GM21360 (cell line): ENCODE data around the gene C9orf57.
"Not testable (repeated sequence)": the region's sequence is repeated elsewhere in the genome, so short reads cannot be mapped to it uniquely, and the experiment has no call there.

Experiments
- ATAC-seq: cut with Tn5 transposase; IDR thresholded peaks from one replicate; pipeline ENCODE4 v1.9.1; 2021; ENCODE audit warnings: mild to moderate bottlenecking, moderate library complexity; ENCODE audit not compliant: unreplicated experiment

The C9orf57 gene, protein sequence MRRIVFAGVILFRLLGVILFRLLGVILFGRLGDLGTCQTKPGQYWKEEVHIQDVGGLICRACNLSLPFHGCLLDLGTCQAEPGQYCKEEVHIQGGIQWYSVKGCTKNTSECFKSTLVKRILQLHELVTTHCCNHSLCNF

DNA sequence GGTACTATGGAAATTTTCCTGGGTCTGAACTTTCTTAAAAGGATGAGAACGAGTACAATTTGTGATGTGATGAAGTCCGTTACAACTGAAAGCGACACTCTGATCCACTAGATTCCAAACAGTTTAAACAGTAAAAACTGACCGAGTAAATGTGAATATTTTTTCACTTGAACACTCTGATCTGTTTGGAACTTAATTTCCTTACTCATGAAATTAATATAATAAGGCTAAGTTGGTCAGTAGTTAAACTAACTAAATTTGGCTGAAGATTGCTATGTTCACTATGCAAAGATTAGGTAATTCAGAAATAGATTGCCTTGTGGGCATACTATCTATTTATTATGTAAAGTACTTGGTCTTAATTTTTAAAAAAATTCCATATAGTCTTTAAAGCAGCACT, at the start of gene C9orf57:
C9orf57 (minus strand) TSS at position 101 of the 400 bp plus-strand sequence. CDS start 1,282 bp downstream, outside the sequence.
- ATAC-seq = no peak

DNA sequence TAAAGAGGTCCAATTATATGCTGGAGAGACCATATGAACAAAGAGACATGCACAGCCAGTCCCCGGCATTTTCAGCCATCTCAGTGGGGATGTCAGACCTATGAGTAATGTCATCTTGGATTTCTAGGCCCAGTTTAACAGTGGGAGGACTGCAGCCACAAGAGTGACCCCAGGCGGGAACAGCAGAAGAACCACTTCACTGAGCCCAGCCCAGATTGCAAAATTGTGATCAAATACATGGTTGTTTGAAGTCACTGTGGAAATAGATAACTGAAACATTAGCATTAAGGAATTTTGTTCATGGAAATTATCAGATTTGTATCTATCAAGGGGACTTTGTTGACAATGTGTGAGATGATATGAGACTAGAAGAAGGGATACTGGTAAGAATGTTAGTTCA, 42.1 kb upstream of the C9orf57 start:
- ATAC-seq = no peak

DNA sequence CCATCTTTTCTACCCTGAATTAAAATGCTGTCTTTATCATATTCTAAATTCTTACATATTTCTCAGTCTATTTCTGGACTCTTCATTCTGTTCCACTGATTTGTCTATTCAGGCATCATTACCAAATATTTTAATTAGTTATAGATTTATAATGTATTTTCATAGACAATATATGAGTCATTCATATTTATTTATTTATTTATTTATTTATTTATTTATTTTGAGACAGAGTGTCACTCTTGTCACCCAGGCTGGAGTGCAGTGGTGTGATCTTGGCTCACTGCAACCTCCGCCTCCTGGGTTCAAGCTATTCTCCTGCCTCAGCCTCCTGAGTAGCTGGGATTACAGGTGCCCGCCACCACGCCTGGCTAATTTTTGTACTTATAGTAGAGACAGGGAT, 35.1 kb upstream of the C9orf57 start:
- not testable (repeated sequence) for ATAC-seq

DNA sequence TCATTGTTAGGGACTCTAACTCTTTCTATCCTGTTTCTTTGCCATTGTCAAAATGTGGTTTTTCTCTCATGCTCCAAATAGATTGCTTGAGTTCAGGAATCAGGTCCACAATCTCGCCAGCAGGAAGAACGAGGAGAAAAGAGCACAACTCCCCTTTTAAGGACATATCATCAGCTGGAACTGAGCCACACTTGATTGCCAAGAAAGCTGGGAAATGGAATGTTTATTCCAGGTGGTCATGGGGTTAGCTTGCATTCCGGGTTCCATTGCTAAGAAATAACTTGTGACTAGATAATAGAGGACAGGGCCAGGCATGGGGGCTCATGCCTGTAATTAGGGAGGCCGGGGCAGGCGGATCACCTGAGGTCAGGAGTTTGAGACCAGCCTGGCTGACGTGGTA, 32.4 kb upstream of the C9orf57 start:
- no peak for ATAC-seq

DNA sequence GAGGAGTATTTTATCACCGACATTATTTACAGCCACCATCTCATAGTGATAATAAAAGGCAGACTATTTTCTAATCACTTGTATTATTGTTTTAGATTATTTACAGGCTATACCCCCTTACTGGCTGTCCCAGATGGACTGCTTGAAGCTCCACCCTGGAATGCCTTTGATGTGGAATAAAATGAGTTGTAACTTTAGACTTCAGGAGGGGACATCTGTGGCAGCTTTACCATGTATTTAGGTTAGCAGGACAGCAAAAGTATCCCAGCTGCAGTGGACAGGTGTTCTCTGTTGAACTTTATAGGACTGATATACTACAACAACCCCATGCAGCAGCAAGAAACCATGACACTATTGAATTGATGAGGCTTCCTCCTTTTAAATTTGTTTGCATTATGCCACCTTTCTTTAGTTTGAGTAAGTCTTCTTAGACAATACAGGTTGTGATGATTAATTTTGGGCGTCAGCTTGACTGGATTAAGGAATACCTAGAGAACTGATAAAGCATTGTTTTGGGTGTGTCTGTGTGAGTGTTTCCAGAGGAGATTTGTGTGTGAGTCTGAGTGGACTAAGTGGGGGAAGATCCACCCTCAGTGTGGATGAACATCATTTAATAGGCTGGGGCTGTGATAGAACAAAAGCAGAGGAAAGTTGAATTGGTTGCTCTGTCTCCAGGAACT, 29.2 kb upstream of the C9orf57 start:
- no peak for ATAC-seq

DNA sequence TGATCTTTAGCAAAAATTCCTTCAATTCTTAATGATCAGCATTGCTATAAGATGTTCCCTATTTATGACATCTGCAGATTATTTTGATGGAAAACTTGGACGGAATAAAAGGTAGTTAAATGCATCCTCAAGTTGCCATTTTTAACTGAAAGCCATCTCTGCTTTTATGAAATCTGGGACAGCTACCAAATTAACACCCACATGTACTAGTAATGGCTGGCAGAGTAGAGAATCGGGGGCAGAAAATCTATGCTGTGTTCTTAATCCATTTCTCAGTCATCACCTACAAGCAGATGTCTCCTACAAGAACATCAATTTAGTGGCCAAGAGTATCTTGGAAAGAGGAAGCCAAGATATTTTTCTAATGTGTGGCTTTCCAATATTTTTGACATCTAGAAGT, 22.1 kb upstream of the C9orf57 start:
- no peak for ATAC-seq

DNA sequence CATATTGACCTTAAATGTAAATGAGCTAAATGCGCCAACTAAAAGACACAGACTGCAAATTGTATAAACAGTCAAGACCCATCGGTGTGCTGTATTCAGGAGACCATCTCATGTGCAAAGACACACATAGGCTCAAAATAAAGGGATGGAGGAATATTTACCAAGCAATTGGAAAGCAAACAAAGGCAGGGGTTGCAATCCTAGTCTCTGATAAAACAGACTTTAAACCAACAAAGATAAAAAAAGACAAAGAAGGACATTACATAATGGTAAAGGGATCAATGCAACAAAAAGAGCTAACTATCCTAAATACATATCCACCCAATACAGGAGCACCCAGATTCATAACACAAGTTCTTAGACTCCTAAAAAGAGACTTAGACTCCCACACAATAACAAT, 14.3 kb upstream of the C9orf57 start:
- ATAC-seq = not testable (repeated sequence)

DNA sequence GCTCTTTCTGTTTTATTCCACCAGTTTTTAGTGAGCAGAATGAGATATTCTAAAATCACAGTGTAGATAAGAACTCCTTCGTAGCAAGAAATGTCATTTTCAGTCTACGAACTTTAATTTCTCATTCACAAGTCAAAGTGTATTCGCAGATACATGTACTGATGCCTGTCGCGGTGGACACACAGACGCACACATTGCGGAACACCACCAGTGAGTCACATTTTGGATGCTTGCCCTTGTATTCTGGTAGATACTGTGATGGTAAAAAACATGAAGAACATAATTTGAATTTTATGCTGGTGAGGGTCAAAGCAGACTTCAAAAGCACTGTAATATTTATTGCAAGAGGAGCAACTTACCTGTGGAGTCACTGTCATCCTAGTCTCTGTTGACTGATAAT, 4.7 kb upstream of the C9orf57 start:
- no peak for ATAC-seq

DNA sequence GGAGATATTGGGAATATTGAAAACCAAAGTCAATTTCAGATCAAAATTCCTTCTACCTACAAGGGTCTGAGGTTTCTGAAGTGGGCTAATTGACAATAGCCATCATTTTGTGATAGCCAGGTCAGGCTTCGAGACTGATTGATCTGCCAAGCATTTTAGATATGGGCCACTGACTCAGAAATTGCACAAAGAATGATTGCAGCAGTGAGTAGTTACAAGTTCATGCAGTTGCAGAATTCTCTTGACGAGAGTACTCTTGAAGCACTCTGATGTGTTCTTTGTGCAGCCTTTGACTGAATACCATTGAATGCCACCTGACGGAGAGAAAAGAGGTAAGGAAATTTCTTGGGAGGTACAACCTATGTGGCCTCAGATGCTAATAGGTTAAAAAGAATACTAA, 8.3 kb downstream of the C9orf57 start:
- ATAC-seq = no peak

DNA sequence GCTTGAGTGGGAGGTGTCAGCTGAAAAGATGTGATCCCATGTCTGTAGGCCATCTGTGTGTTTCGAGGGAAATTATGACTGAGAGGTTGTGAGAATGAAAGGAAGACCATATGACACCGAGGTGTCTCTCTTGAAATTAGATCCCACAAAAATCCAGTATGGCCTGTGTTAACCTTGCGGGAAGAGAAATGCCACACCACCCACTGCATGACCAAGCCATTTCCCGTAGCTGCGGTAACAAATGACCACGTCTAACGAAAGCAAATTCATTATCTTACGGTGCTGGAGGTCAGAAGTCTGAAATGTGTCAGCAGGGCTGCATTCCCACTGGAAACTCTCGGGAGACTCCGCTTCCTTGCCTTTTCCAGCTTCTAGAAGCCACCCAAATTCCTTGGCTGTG, 11.6 kb downstream of the C9orf57 start:
- no peak for ATAC-seq

DNA sequence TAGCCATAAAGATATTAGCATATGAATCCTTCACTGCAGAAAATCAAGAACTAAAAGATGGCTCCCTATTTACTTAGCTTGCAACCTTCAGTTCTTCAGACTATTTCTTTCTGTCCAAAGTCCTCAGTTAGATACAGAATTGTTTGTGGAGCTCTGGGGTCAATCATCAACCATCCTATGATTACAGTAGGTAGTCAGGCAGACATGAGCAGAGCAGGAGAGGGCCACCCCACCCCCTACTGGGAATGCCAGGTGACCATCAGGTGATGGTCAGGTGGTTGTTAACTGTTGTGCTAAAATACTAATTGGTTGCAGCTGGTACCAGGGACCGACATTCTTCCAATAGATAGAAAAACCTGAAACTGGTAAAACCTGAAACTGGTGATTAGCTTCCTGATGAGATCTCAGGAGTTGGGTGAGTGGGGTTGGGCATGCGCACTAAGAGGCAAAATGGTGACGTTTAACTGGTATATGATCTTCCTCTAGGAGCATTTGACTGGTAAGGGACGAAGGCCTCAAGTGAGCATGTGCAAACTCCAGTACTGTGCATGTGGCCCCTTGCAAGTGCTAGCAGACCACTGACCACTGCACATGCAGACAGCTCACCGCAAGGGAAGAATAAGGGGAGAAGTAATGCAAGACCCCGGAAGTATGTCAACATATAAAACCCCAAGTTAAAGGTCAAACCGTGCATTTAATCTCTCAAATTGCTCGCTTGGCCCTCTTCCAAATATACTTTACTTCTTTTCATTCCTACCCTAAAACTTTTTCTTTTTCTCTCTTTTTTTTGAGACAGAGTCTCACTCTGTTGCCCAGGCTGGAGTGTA, 13.6 kb downstream of the C9orf57 start:
- no peak for ATAC-seq

DNA sequence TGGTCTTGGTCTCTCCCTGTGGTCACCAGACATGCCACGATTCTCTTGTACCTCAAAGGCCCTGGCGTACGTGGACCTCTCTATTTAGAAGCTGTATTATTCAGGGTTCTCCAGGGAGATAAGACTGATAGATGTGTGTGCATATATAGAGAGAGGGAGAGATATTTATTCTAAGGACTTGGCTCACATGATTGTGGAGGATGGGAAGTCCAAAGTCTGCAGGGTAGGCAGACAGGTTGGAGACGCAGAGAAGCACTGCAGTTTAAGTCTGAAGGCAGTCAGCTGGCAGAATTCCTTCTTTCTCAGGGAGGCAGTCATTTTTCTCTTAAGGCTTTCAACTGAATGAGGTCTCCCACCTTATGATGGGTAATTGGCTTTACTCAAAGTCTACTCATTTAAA, 16.3 kb downstream of the C9orf57 start:
- ATAC-seq = no peak

DNA sequence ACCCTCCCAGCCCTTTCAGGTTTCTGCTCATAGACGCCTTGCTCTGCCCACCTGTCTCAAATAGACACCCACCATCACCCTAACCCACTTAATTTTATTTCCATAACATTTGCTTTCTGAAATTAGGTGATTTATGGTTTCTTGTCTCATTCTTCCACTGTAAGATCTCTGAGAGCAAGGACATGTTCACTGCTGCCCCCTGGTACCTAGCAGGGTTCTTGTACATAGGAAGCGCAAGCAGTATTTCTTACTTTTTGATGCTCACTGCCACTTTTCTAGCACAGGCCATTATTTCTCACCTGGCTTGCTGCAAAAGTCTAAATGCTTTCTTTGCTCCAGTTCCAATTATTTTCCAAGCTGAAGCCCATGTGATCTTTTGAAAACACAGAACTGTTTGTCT, 16.8 kb downstream of the C9orf57 start:
- no peak for ATAC-seq

DNA sequence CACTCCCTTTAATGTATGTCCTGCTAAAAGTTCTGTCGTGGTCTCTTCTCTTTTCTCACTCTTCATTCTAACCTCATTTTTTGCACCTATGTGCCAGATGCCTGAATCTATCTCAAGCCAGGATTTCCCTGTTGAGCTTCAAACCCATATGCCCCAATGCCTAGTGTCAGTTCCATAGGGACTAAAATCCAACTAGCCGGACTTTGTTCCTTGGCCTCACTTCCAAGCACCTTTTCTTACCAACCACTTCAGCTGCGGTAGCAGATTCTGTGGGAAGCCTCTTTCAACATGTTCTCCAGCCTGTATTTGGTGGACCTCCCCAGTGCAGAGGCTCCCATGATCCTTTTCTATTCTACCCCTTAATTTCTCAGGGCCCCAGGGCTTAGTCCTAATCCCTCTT, 17.5 kb downstream of the C9orf57 start:
- no peak for ATAC-seq

DNA sequence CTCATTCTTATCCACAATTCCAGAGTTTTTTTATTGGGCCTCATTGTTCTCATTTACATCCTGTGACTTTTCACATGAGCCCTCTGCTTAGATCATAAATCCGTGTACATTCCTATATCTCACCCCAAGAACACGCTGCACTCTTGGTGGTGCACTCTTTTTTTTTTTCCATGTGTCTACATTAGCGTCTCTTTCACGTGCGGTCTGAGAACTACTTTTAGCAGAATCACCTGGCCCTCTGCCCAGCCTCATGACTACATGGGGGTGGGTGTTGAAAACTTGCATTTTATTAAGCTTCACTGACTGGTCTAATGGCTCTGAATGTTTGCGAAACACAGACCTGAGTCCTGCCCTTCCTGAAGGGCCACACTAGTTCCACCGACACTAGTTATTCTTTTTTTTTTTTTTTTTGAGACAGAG, 18.6 kb downstream of the C9orf57 start:
- no peak for ATAC-seq

DNA sequence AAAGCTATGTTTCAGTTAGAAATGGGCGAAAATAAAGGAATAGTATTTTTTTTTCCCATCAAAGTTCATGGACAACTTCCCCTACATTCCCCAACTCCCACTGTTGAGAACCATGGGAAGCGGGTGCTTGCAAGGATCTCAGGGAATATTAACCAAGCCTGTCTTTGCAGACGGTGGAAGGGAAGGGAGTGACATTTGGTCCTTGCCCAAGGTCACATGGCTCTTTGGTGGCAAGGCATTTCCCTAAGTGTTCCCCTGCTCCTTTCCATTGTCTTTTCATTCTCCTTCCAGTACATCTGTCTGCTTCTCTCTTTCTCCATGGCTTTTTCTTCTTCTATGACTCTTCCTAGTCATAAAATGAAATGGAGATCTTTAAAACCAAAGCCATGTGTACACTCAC, 19.0 kb downstream of the C9orf57 start:
- ATAC-seq = no peak

DNA sequence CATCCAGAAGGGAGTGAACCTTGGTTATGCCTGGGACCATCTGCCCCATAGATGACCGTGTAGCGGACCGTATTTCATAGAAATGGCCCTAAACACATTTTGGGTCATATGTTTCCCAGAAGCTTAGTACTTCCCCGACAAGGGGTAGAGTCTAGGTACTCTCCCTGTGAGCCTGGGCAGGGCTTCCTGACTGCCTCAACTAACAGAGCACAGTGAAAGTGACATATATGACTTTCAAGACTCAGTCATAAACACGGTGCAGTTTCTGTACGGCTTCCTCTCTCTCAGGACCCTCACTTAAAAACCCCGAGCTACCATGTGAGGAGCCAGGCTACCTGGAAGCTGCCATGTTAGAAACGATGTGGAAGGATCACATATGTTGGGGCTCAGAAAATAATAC, 20.9 kb downstream of the C9orf57 start:
- ATAC-seq = no peak

DNA sequence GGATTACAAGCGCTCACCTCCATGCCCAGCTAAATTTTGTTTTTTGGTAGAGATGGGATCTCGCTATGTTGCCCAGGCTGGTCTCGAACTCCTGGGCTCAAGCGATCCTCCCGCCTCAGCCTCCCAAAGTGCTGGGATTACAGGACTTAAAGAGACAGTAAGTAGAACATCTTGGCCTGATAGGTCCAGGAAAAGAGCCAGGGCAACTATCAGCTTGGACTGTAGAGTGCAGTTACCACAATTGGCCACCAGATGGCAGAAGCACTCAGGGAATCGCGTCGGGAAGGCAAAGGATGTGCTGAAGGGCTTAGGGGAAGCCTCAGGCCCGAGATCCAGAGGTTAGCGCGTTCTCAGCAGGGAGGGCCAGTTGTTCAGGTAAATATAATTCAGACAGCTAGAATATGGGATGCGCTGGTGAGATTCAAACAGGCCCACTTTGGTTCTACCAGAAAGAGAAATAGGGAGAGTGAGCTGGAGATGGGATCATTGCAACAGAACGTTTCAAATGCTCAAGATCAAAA, 21.5 kb downstream of the C9orf57 start:
- peak; percentile 47 for ATAC-seq

DNA sequence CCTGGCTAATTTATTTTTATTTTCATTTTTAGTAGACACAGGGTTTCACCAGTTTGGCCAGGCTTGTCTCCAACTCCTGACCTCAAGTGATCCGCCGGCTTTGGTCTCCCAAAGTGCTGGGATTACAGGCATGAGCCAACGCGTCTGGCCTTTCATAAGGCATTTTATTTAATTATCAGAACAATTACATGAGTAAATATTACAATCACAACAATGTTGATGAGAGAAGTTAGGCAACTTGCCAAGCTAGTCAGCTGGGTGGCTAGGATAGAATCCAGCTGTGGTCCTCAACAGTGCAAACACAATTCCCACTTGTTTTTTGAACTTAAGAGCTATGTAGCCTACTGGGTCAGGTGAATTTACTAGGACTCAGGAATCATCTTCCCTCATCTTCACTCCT, 22.0 kb downstream of the C9orf57 start:
- no peak for ATAC-seq

DNA sequence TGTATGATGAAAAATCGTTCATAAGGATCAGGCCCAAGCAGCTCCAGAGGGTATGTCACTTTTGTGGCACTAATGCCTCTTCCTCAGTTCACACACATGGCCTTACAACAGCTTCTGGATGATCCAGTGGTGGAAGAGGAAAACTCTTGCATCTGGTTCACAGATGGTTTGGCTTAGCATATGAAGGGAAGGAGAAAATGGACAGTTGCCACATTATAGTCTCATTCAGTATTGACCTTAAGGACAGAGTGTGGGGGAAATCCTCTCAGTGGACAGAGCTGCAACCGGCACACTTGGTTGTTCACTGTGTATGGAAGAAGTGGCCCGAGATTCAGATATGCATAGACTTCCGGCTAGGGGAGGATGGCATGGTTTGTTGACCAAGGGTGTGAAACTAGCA, 22.8 kb downstream of the C9orf57 start:
- no peak for ATAC-seq

DNA sequence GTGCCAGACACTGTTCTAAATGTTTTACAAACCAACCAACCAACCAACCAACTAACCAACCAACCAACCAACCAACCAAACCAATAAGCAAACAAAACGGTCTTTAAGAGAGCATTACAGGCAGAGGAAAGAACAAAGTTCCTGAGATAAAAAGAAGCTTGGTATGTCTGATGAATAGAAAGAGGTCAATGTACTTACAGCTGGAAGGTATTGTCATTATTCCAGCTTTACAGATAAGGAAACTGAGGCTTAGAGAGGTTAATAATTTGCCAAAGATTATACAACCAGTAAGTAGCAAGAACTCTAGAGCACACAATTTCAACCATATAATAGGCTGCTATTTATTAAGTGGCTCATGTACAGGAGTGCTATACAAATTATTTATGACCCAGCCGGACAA, 29.6 kb downstream of the C9orf57 start:
- no peak for ATAC-seq

DNA sequence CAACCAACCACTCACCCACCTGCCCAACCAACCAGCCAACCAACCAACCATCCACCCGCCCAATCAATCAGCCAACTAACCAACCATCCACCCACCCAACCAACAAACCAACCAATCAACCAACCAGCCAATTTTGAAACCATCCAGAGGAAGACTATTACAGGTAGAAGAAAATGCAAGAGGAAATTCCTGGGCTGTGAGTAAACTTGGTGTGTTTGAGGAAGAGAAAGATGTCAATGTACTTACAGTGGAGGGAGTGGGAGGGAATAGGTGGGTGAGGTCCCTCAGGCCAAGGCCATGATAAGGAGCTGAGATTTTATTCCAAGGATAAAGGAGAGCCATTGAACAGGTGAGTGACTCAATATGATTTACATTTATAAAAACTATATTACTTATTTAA, 30.4 kb downstream of the C9orf57 start:
- ATAC-seq = no peak
